Stimulated activated CD4-positive, alpha-beta T cell treated with anti-CD3 and anti-CD28 coated beads, Interleukin-4, amount 100 ng/mL, for 48 hours (primary cell): ENCODE results near the gene MNDA.
"Not testable (repeated sequence)": the region's sequence is repeated elsewhere in the genome, so short reads cannot be mapped to it uniquely, and the experiment has no call there.

Experiments
- DNase-seq, 2 donors: peaks; one replicate each; pipeline ENCODE4 v3.0.0-alpha.2; 2020; ENCODE audit warnings: low read depth in 2 of 2

The MNDA gene

GRCh38 chr1:158838660-158839059 lies 7.5 kb downstream of the MNDA start:
- DNase-seq, result no peak

DNA sequence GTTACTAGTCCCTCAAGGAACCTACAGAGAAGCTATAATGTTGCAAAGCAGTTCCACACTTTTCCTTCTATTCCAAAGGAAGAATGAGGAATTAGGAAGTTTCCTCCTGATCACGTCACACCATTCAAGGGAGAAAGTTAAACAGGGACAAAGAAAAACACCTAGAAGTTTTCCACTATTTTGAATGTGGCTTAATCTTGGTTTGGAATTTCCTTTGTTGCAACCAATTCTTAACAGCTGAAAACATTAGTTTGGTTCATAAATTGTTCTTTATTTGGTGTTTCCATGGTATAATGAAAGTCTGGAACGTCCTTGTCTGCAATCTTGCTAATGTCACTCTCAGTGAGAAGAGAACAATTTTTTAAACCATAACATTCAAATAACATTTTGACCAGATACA lies 8.4 kb downstream of the MNDA start:
- no peak for DNase-seq

DNA sequence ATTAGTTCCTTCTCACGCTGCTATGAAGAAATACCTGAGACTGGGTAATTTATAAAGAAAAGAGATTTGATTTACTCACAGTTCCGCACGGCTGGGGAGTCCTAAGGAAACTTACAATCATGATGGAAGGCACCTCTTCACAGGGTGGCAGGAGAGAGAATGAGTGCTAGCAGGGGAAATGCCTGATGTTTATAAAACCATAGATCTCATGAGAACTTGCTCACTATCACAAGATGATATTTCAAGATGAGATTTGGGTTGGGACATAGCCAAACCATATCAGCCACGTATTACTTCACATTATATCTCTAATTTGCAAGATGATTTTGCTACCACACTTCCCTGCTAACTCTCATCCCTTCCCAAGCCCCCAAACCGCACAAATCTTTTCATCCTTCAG lies 9.1 kb downstream of the MNDA start:
- no peak for DNase-seq

- DNase-seq, result no peak
These were observed 33.4 kb downstream of the MNDA start for GRCh38 chr1:158864595-158864994.

DNA sequence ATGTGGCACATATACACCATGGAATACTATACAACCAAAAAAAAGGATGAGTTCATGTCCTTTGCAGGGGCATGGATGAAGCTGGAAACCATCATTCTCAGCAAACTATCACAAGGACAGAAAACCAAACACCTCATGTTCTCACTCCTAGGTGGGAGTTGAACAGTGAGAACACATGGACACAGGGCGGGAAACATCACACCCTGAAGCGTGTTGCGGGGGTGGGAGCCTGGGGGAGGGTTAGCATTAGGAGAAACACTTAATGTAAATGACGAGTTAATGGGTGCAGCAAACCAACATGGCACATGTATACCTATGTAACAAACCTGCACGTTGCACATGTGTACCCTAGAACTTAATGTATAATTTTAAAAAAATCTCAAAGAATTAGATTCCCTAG lies 39.3 kb downstream of the MNDA start:
- not testable (repeated sequence) for DNase-seq

GRCh38 chr1:158873141-158873540 lies 42.0 kb downstream of the MNDA start:
- DNase-seq, result no peak

- no peak for DNase-seq
These were observed 62.5 kb downstream of the MNDA start for GRCh38 chr1:158893654-158894053.

DNA sequence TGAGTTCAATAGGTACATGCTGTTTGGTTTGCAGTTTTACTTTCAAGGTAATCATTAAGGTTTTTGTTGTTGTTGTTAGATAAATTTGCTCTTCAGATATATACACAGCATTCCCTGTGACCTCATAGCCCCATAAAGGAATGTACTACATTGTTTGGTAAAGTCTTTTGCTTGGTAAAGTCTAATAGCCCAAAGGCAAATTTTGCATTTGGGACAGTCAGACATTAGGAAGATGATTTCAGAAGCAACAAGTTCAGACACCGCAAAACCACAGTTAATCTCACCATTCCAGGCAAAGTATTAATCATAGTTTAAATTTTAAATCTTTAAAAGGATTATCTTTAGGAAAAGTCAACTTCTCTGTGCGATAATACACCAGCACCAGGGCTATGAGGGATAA lies 67.6 kb downstream of the MNDA start:
- DNase-seq, result no peak
